SK-N-SH (cell line): ENCODE data around the gene ADAMTS2. TPM values are rescaled to one million over a fixed set of nuclear protein-coding genes. Genes with fewer than 3 reads are reported as not detected.

Experiments
- CTCF ChIA-PET: fragments of 300-600, 350-600 bp; formaldehyde crosslinking; extraction: SDS; loops from one replicate; lab custom pipeline; 2021; lab: Yijun Ruan, JAX
- POLR2A ChIA-PET: fragments of 350-600 bp; sonication (Branson Sonifier 250); formaldehyde crosslinking; extraction: SDS; loops from one replicate; lab custom pipeline; 2020; ENCODE audit warnings: antibody characterized with exemption, inconsistent platforms; lab: Yijun Ruan, JAX
- DNase-seq: peaks from one replicate; pipeline ENCODE4 v3.0.0; 2012
- H2AFZ ChIP-seq: fragments of 200-600 bp; sonication (generic); 2 replicates; pipeline ENCODE4 v1.8.1; 2016; ENCODE audit warnings: antibody characterized with exemption, mild to moderate bottlenecking, low read depth
- H3F3A ChIP-seq: fragments of 200-600 bp; sonication (generic); replicated peaks from 2 replicates; pipeline ENCODE3; 2016; ENCODE audit warnings: antibody characterized with exemption, mild to moderate bottlenecking; ENCODE audit not compliant: insufficient read depth
- H3K27ac ChIP-seq, 2 experiments: fragments of 200-500 bp in 1 of 2; fragments of 200-600 bp in 1 of 2; sonication (Bioruptor generic) in 1 of 2; sonication (generic), shearing (Covaris generic) in 1 of 2; 2 replicates each; pipeline versions ENCODE4 v1.5.1 to v1.6.1; 2014 to 2016; ENCODE audit warnings: low read depth in 2 of 2, inconsistent platforms in 1 of 2, low read length in 1 of 2, mild to moderate bottlenecking in 1 of 2, mixed read lengths in 1 of 2
- H3K27me3 ChIP-seq: fragments of 200-600 bp; sonication (generic), shearing (Covaris generic); 2 replicates; pipeline ENCODE4 v1.6.1; 2016; ENCODE audit warnings: mixed run types; ENCODE audit not compliant: insufficient read depth
- H3K36me3 ChIP-seq, 2 experiments: fragments of 200-500 bp in 1 of 2; fragments of 200-600 bp in 1 of 2; sonication (Bioruptor generic) in 1 of 2; sonication (generic) in 1 of 2; replicated peaks in 1 of 2; 2 replicates each; pipeline versions ENCODE3 to v1.5.1; 2014 to 2016; ENCODE audit warnings: low read length in 1 of 2, mild to moderate bottlenecking in 1 of 2; ENCODE audit not compliant: insufficient read depth in 2 of 2, control insufficient read depth in 1 of 2
- H3K4me1 ChIP-seq, 2 experiments: fragments of 200-500 bp in 1 of 2; fragments of 200-600 bp in 1 of 2; sonication (Bioruptor generic) in 1 of 2; sonication (generic), shearing (Covaris generic) in 1 of 2; 2 replicates each; pipeline versions ENCODE4 v1.5.1 to v1.6.1; 2014 to 2016; ENCODE audit warnings: low read depth in 1 of 2, low read length in 1 of 2, mixed run types in 1 of 2; ENCODE audit not compliant: insufficient read depth in 2 of 2, control insufficient read depth in 1 of 2
- H3K4me2 ChIP-seq: fragments of 200-600 bp; sonication (generic), shearing (Covaris generic); 2 replicates; pipeline ENCODE4 v1.6.1; 2017; ENCODE audit warnings: mixed run types
- H3K4me3 ChIP-seq, 2 experiments: fragments of 200-500 bp in 1 of 2; fragments of 200-600 bp in 1 of 2; sonication (Bioruptor generic) in 1 of 2; sonication (generic), shearing (Covaris generic) in 1 of 2; 2 replicates each; pipeline versions ENCODE4 v1.5.1 to v1.8.1; 2014 to 2016; ENCODE audit warnings: low read depth in 2 of 2, inconsistent platforms in 1 of 2, low read length in 1 of 2, mild to moderate bottlenecking in 1 of 2, mixed read lengths in 1 of 2, moderate library complexity in 1 of 2
- H3K79me2 ChIP-seq: fragments of 200-600 bp; sonication (generic); 2 replicates; pipeline ENCODE4 v1.8.1; 2017; ENCODE audit warnings: mild to moderate bottlenecking; ENCODE audit not compliant: insufficient read depth
- H3K9ac ChIP-seq: fragments of 200-600 bp; sonication (generic); 2 replicates; pipeline ENCODE4 v1.6.1; 2017; ENCODE audit warnings: mixed run types
- H3K9me2 ChIP-seq: fragments of 200-600 bp; sonication (generic); 2 replicates; pipeline ENCODE4 v1.6.1; 2017; ENCODE audit warnings: mixed run types
- H3K9me3 ChIP-seq: fragments of 200-600 bp; sonication (generic); 2 replicates; pipeline ENCODE4 v1.6.1; 2017; ENCODE audit warnings: mixed run types, mild to moderate bottlenecking, moderate library complexity
- H4K20me1 ChIP-seq: fragments of 200-600 bp; sonication (generic); 2 replicates; pipeline ENCODE4 v1.6.1; 2017; ENCODE audit warnings: mild to moderate bottlenecking, mixed run types; ENCODE audit not compliant: insufficient read depth
- FOSL2 ChIP-seq: IDR thresholded peaks from 2 replicates; pipeline ENCODE4 v1.4.0; 2012; ENCODE audit warnings: low read depth, mild to moderate bottlenecking, moderate library complexity, borderline replicate concordance
- GABPA ChIP-seq: IDR thresholded peaks from 2 replicates; pipeline ENCODE4 v1.4.0; 2012; ENCODE audit warnings: low read depth, mild to moderate bottlenecking
- GATA2 ChIP-seq: sonication (generic); formaldehyde crosslinking; IDR thresholded peaks from 2 replicates; pipeline ENCODE4 v1.5.0; 2020; ENCODE audit warnings: mild to moderate bottlenecking, missing genetic modification reagents
- NFIC ChIP-seq: IDR thresholded peaks from 2 replicates; pipeline ENCODE4 v1.4.0; 2012; ENCODE audit warnings: borderline replicate concordance
- POLR2AphosphoS5 ChIP-seq: IDR thresholded peaks from 2 replicates; pipeline ENCODE4 v1.6.1; 2012; ENCODE audit warnings: low read depth, low read length
- RAD21 ChIP-seq: IDR thresholded peaks from 2 replicates; pipeline ENCODE4 v1.6.1; 2012; ENCODE audit warnings: mild to moderate bottlenecking, low read length
- RCOR1 ChIP-seq: fragments of 150-350 bp; IDR thresholded peaks from 2 replicates; pipeline ENCODE4 v1.6.1; 2017; ENCODE audit warnings: antibody characterized with exemption, low read length
- RFX5 ChIP-seq: IDR thresholded peaks from 2 replicates; pipeline ENCODE4 v1.6.1; 2012; ENCODE audit warnings: mild to moderate bottlenecking, improper control_type of control experiment, low read length
- RXRA ChIP-seq: IDR thresholded peaks from 2 replicates; pipeline ENCODE4 v1.4.0; 2012; ENCODE audit warnings: low read depth, mild to moderate bottlenecking, borderline replicate concordance
- SMC3 ChIP-seq: IDR thresholded peaks from 2 replicates; pipeline ENCODE4 v1.6.1; 2012; ENCODE audit warnings: low read depth, low read length, improper control_type of control experiment
- WGBS: methylation state at CpG from one replicate; pipeline ENCODE4 v1.1.6; 2017; ENCODE audit warnings: low lambda C conversion rate; 5-methylcytosine and 5-hydroxymethylcytosine counted together
- polyA plus RNA-seq, 3 experiments: library from polyadenylated mRNA; depleted of rRNA; stranded (reverse); fragments of >200 nt; gene quantifications; 2 replicates each; pipeline ENCODE4 v1.2.3, GENCODE V29; 2012
- TF ChIP-seq, protein P1 (sequence below): IDR thresholded peaks from 2 replicates; pipeline ENCODE4 v1.6.1; 2012; ENCODE audit warnings: mild to moderate bottlenecking, low read depth, low read length, moderate library complexity
- TF ChIP-seq, protein P2 (sequence below): fragments of 200-600 bp; sonication (generic); IDR thresholded peaks from 2 replicates; pipeline ENCODE4 v1.6.1; 2017; ENCODE audit warnings: antibody characterized with exemption, mild to moderate bottlenecking, moderate library complexity
- TF ChIP-seq, protein P3 (sequence below): IDR thresholded peaks from 2 replicates; pipeline ENCODE4 v1.4.0; 2012; ENCODE audit warnings: low read depth, borderline replicate concordance
- TF ChIP-seq, protein P4 (sequence below): IDR thresholded peaks from 2 replicates; pipeline ENCODE4 v1.4.0; 2012; ENCODE audit warnings: low read depth, borderline replicate concordance

ADAMTS2 gene
- polyA plus RNA-seq, 1 of the 3 experiments (the other 2 are of a cell fraction), result 0.12 TPM

DNA sequence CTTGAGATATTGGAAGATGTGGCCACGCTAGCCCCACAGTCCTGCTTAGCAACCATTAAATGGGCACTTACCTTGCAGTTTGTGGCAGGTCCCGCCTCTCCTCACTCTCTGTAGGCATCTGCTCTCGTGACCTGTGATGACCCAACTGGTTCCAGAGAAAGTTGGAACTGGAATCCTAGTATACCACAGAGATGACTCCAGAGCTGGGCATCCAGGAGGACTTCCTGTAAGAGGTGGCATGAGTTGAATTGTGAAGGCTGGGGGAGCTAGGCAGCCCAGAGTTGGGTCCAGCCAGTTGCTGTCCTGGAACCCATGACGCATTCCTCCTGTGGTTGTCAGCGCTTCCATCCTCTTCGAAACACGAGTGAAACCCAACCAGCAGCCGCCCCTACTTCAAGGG, 1.6 kb upstream of the ADAMTS2 start:
- POLR2A ChIA-PET, result no interaction called here
- Histone ChIP-seq H3K4me2 (no peak overlapping the region), H3K9me3 (no peaks in the 10 kb centered on the region), H3K27ac (no peak overlapping the region), H3K9ac (no peak overlapping the region), H3K9me2 (no peaks in the 10 kb centered on the region), H3K36me3 (no peaks in the 10 kb centered on the region), H3K79me2 (no peaks in the 10 kb centered on the region), H3K27me3 (no peaks in the 10 kb centered on the region), H3K4me1 (peaks cover 0 to 30% of the 10 kb centered on the region in 2 experiments; a peak in 1 of 4 replicates), H2AFZ (no peak overlapping the region), H3F3A (no peaks in the 10 kb centered on the region), H3K4me3 (no peak overlapping the region), H4K20me1 (no peaks in the 10 kb centered on the region)
- WGBS, result 41% methylated on average over 8 of the region's 8 CpGs
- no peak for DNase-seq
- CTCF ChIA-PET, result interaction anchor here (1.4 kb wide), 1 partner anchor 147 kb away, joined by 4 read pairs; no protein-coding TSS in a partner anchor
- TF ChIP-seq RFX5 (no peak), SMC3 (no peak), RXRA (no peak)
- TF ChIP-seq, protein P1, sequence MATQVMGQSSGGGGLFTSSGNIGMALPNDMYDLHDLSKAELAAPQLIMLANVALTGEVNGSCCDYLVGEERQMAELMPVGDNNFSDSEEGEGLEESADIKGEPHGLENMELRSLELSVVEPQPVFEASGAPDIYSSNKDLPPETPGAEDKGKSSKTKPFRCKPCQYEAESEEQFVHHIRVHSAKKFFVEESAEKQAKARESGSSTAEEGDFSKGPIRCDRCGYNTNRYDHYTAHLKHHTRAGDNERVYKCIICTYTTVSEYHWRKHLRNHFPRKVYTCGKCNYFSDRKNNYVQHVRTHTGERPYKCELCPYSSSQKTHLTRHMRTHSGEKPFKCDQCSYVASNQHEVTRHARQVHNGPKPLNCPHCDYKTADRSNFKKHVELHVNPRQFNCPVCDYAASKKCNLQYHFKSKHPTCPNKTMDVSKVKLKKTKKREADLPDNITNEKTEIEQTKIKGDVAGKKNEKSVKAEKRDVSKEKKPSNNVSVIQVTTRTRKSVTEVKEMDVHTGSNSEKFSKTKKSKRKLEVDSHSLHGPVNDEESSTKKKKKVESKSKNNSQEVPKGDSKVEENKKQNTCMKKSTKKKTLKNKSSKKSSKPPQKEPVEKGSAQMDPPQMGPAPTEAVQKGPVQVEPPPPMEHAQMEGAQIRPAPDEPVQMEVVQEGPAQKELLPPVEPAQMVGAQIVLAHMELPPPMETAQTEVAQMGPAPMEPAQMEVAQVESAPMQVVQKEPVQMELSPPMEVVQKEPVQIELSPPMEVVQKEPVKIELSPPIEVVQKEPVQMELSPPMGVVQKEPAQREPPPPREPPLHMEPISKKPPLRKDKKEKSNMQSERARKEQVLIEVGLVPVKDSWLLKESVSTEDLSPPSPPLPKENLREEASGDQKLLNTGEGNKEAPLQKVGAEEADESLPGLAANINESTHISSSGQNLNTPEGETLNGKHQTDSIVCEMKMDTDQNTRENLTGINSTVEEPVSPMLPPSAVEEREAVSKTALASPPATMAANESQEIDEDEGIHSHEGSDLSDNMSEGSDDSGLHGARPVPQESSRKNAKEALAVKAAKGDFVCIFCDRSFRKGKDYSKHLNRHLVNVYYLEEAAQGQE, result no peak

DNA sequence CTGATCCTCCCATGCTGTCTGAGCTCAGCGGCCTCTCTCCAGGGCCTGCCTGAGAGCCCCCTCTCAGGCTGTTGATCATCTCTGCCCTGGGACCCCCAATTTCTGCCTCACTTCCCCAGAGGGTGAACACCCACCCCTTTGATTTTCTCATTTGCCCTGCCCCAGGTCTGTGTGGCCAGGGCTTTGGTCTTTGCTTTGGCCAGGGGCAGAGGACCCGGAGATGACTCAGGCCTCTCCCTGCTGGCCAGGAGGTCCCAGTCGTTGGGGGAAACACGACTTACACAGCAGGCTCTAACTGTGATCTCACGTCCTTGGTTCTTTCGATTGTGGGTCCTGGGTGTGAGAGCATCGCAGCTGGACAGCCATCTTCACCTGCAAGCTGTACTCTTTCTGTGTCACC, 1.1 kb upstream of the ADAMTS2 start:
- H3K79me2 ChIP-seq, result no peaks in the 10 kb centered on the region
- H3K9me2 ChIP-seq, result no peaks in the 10 kb centered on the region
- no peaks in the 10 kb centered on the region for H3K27me3 ChIP-seq
- WGBS, result 43% methylated on average over 5 of the region's 7 CpGs
- H3K9me3 ChIP-seq, result no peaks in the 10 kb centered on the region
- no peak for DNase-seq
- H4K20me1 ChIP-seq, result no peaks in the 10 kb centered on the region
- no peak overlapping the region for H3K4me2 ChIP-seq
- no peak overlapping the region for H2AFZ ChIP-seq
- TF ChIP-seq NFIC, result no peak
- no peak for TF ChIP-seq RFX5
- no peak overlapping the region for H3K4me3 ChIP-seq
- POLR2A ChIA-PET, result no interaction called here
- H3K9ac ChIP-seq, result no peak overlapping the region
- CTCF ChIA-PET, result interaction anchor here (1.4 kb wide), 1 partner anchor 147 kb away, joined by 4 read pairs; no protein-coding TSS in a partner anchor
- H3K4me1 ChIP-seq, result peaks cover 0 to 32% of the 10 kb centered on the region in 2 experiments; a peak in 1 of 4 replicates
- H3K36me3 ChIP-seq, result no peaks in the 10 kb centered on the region
- H3F3A ChIP-seq, result no peaks in the 10 kb centered on the region
- no peak overlapping the region; a peak in 1 of 4 replicates for H3K27ac ChIP-seq

DNA sequence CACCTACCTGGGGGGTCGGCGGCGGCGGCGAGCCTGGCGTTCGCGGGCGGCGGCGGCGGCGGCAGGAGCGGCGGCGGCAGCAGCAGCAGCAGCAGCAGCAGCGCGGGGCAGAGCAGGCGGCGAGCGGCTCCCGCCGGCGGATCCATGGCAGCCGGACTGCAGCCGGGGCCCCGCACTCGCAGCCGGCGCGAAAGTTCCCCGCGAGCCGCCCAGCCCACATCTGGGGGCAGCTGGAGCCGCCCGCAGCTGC, 153 bp downstream of the ADAMTS2 start:
- no peak overlapping the region for H3K4me2 ChIP-seq
- H3K36me3 ChIP-seq, result no peaks in the 10 kb centered on the region
- H3K27me3 ChIP-seq, result no peaks in the 10 kb centered on the region
- POLR2A ChIA-PET, result no interaction called here
- H2AFZ ChIP-seq, result no peak overlapping the region
- H3K79me2 ChIP-seq, result no peaks in the 10 kb centered on the region
- CTCF ChIA-PET, result no interaction called here
- no peak overlapping the region for H3K9ac ChIP-seq
- H4K20me1 ChIP-seq, result no peaks in the 10 kb centered on the region
- DNase-seq, result no peak
- H3K27ac ChIP-seq, result peak overlapping the region in 1 of 2 experiments; percentile 90; a peak in 1 of 4 replicates
- TF ChIP-seq RXRA (no peak), RCOR1 (no peak), POLR2AphosphoS5 (no peak), FOSL2 (no peak), RAD21 (no peak), GABPA (no peak), GATA2 (no peak)
- TF ChIP-seq, protein P2, sequence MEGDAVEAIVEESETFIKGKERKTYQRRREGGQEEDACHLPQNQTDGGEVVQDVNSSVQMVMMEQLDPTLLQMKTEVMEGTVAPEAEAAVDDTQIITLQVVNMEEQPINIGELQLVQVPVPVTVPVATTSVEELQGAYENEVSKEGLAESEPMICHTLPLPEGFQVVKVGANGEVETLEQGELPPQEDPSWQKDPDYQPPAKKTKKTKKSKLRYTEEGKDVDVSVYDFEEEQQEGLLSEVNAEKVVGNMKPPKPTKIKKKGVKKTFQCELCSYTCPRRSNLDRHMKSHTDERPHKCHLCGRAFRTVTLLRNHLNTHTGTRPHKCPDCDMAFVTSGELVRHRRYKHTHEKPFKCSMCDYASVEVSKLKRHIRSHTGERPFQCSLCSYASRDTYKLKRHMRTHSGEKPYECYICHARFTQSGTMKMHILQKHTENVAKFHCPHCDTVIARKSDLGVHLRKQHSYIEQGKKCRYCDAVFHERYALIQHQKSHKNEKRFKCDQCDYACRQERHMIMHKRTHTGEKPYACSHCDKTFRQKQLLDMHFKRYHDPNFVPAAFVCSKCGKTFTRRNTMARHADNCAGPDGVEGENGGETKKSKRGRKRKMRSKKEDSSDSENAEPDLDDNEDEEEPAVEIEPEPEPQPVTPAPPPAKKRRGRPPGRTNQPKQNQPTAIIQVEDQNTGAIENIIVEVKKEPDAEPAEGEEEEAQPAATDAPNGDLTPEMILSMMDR, result no peak
- TF ChIP-seq, protein P3, sequence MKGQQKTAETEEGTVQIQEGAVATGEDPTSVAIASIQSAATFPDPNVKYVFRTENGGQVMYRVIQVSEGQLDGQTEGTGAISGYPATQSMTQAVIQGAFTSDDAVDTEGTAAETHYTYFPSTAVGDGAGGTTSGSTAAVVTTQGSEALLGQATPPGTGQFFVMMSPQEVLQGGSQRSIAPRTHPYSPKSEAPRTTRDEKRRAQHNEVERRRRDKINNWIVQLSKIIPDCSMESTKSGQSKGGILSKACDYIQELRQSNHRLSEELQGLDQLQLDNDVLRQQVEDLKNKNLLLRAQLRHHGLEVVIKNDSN, result no peak
- TF ChIP-seq, protein P4, sequence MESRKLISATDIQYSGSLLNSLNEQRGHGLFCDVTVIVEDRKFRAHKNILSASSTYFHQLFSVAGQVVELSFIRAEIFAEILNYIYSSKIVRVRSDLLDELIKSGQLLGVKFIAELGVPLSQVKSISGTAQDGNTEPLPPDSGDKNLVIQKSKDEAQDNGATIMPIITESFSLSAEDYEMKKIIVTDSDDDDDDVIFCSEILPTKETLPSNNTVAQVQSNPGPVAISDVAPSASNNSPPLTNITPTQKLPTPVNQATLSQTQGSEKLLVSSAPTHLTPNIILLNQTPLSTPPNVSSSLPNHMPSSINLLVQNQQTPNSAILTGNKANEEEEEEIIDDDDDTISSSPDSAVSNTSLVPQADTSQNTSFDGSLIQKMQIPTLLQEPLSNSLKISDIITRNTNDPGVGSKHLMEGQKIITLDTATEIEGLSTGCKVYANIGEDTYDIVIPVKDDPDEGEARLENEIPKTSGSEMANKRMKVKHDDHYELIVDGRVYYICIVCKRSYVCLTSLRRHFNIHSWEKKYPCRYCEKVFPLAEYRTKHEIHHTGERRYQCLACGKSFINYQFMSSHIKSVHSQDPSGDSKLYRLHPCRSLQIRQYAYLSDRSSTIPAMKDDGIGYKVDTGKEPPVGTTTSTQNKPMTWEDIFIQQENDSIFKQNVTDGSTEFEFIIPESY, result no peak
- TF ChIP-seq, all 33 proteins: peak for 0
- Histone ChIP-seq H3K9me2 (no peaks in the 10 kb centered on the region), H3K4me3 (peak overlapping the region in 1 of 2 experiments; percentile 58; a peak in 2 of 4 replicates), H3K9me3 (no peaks in the 10 kb centered on the region), H3K4me1 (peaks cover 0 to 39% of the 10 kb centered on the region in 2 experiments; a peak in 1 of 4 replicates), H3F3A (no peaks in the 10 kb centered on the region)
- 16% methylated on average over 3 of the region's 36 CpGs for WGBS
